ENCODE data around the gene GINM1.

GINM1 gene

GRCh38 chr6:149600508-149600907 is 34.3 kb downstream of the GINM1 start:
- no peak for DNase-seq

GRCh38 chr6:149608381-149608982 is 42.3 kb downstream of the GINM1 start:
- DNase-seq, result no peak

DNA sequence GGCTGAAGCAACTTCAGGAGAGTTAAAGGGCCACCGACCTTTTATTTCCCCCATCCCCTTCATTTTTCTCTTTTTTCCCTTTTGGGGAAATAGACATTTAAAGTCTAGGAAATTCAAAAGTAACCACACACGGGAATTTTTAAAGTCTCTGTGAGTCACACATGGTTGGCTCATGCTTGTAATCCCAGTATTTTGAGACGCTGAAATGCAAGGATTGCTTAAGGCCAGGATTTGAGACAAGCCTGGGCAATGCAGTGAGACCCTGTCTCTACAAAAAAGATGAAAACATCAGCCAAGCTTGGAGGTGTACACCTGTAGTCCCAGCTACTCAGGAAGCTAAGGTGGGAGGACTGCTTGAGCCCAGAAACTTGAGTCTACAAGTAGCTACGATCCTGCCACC is 48.2 kb downstream of the GINM1 start:
- no peak for DNase-seq

DNA sequence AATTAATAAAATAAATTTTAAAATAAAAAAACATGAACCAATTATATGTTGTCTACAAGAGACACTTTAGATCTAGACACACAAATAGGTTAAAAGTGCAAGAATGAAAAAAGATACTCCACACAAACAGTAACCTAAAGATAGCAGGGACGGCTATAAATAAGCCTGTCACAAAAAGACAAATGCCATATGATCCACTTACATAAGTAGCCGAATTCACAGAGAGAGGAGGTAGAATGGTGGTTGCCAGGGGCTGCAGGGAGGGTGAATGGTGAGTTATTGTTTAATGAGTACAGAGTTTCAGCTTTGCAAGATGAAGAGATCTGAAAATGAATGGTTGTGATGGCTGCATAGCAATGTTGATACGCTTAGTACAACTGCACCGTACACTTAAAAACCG is 49.6 kb downstream of the GINM1 start:
- no peak for DNase-seq

DNA sequence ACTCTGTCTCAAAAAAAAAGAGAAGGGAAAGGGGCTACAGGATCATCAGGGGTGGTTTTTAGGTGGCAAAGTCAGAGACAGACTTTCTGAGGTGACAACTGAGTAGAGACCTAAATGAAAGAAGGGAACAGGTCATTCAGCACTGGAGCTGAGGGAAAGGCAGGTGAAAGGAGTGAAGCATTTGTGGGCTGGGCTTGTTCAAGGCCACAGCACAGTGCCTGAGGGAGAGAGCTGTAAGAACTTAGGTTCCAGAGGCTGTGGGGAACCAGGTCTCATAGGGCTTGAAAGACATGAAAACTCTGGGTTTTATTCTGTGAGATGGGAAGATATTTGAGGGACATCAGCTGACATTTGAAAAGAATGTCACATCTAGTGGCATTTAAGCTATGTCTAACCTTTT is 61.5 kb downstream of the GINM1 start:
- DNase-seq, result no peak

- DNase-seq, result no peak
Observed at GRCh38 chr6:149628875-149629510, 62.8 kb downstream of the GINM1 start.

DNA sequence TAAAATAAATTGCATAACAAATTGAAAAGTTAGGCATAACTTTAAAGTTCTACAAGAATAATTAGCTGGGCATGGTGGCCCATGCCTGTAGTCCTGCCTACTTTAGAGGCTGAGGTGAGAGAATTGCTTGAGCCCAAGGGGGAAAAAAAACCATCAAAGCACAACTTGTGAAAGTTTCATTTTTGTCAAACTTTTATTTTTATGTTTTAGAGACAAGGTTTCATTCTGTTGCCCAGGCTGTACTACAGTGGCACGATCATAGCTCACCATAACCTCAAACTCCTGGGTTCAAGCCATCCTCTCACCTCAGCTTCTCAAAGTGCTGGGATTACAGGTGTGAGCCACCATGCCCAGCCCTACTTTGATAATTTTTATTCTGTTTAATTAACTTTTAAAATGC is 68.1 kb downstream of the GINM1 start:
- no peak for DNase-seq

- DNase-seq, result no peak
Observed at GRCh38 chr6:149636124-149636523, 69.9 kb downstream of the GINM1 start.
